ENCODE measurements around the gene RAB27A. TPM values are rescaled to one million over a fixed set of nuclear protein-coding genes. Genes with fewer than 3 reads are reported as not detected.

Gene RAB27A
- total and polyA plus RNA-seq, 2 of the 8 experiments (the other 6 are each of a cell fraction or from before 2014, with no cell fraction given): 2.3 to 6.5 TPM

DNA sequence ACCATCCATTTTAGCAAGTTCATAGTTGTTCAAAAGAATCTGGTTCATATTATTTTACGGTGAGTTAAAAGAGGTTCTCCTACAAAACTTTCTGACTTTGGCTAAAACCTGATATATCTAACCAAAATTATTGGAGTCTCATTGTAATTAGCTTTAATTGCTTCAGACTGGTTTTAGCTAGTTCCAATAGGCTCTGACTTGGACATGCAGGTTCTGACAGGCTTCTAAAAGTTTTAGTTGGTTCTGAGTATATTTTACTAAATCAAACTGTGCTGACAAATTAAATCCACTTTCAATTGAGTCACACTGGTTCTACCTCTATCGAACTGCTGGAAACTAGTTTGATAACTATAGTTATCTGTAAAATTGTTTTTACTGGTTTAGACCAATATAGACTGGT, 50.7 kb downstream of the RAB27A start:
- no peak for DNase-seq (ENCODE audit: low read depth in 1 of 2, low spot score in 2 of 2)
- no peaks in the 10 kb centered on the region for H4K20me1 ChIP-seq (replicated peaks in 1 of 2; ENCODE audit: control insufficient read depth in 1 of 2, insufficient read depth in 2 of 2, low read length in 2 of 2)
- H3K36me3 ChIP-seq (ENCODE audit: control insufficient read depth in 2 of 4, insufficient read depth in 4 of 4, low read length in 3 of 4): no peaks in the 10 kb centered on the region
- H2BK20ac ChIP-seq (ENCODE audit: low read length): no peak overlapping the region
- POLR2A ChIA-PET (ENCODE audit: partially characterized antibody): no interaction called here
- no peak overlapping the region for H3K9ac ChIP-seq (replicated peaks in 1 of 4; ENCODE audit: extremely low read depth in 1 of 4, low read depth in 3 of 4, low read length in 3 of 4)
- H2BK12ac ChIP-seq (ENCODE audit: low read depth, low read length): no peak overlapping the region
- no peaks in the 10 kb centered on the region for H3K9me3 ChIP-seq (ENCODE audit: insufficient read depth in 2 of 2, low read depth in 1 of 2, low read length in 1 of 2)
- no peak overlapping the region for H2AK5ac ChIP-seq (ENCODE audit: low read depth, low read length)
- no peak overlapping the region for H3K27ac ChIP-seq (ENCODE audit: low read depth, low read length)
- H3K79me2 ChIP-seq (ENCODE audit: control insufficient read depth in 1 of 2, insufficient read depth in 2 of 2, low read length in 2 of 2): no peaks in the 10 kb centered on the region
- H2BK5ac ChIP-seq (ENCODE audit: low read depth, low read length): no peak overlapping the region
- H4K8ac ChIP-seq (ENCODE audit: extremely low read depth, insufficient read depth, low read length): no peak overlapping the region
- no peak overlapping the region for H3K4me2 ChIP-seq (ENCODE audit: insufficient read depth in 1 of 2, low read depth in 2 of 2, low read length in 2 of 2)
- no peaks in the 10 kb centered on the region for H3K79me1 ChIP-seq (ENCODE audit: low read depth, low read length)
- no peak for FAIRE-seq
- CTCF ChIA-PET (ENCODE audit: partially characterized antibody): no interaction called here
- no peak overlapping the region for H2BK15ac ChIP-seq (ENCODE audit: low read length)
- no peak overlapping the region for H2BK120ac ChIP-seq (replicated peaks; ENCODE audit: low read depth, low read length)
- H3K23ac ChIP-seq (ENCODE audit: insufficient read length): no peak overlapping the region
- no peak overlapping the region for H4K91ac ChIP-seq (replicated peaks; ENCODE audit: insufficient read length, low read length)
- no peak overlapping the region for H3K4me3 ChIP-seq (ENCODE audit: extremely low read depth in 1 of 4, insufficient read depth in 2 of 4, low read depth in 3 of 4, low read length in 4 of 4)
- no peaks in the 10 kb centered on the region for H3K4me1 ChIP-seq (replicated peaks in 1 of 4; ENCODE audit: control insufficient read depth in 3 of 4, insufficient read depth in 4 of 4, low read length in 3 of 4)
- H2AFZ ChIP-seq (ENCODE audit: low read length): no peak overlapping the region
- no peak overlapping the region for H3K56ac ChIP-seq (replicated peaks; ENCODE audit: insufficient read length, low read depth, low read length)
- WGBS, 2 experiments (ENCODE audit: extremely low coverage in 1 of 2, insufficient coverage in 1 of 2, insufficient read length in 1 of 2, insufficient replicate concordance in 2 of 2, low coverage in 1 of 2, low lambda C conversion rate in 2 of 2, missing lambda C conversion rate in 1 of 2): 91% methylated on average over 2 of the region's 2 CpGs; no CpG with 5 or more reads in 1 of the 2 experiments
- no peaks in the 10 kb centered on the region for H3K27me3 ChIP-seq (replicated peaks in 1 of 4; ENCODE audit: control insufficient read depth in 3 of 4, extremely low read depth in 1 of 4, insufficient read depth in 3 of 4, low read length in 3 of 4)
- H3K18ac ChIP-seq (ENCODE audit: extremely low read depth, low read length): no peak overlapping the region
- H3K4ac ChIP-seq (replicated peaks; ENCODE audit: insufficient read length, low read depth, low read length): no peak overlapping the region
- H3K23me2 ChIP-seq (ENCODE audit: low read depth, low read length): no peaks in the 10 kb centered on the region
- H4K5ac ChIP-seq (ENCODE audit: insufficient read length, low read depth, low read length): no peak overlapping the region
- no peak overlapping the region for H3K14ac ChIP-seq (ENCODE audit: insufficient read length)
- TF ChIP-seq POU5F1 (IDR thresholded peaks at IDR 0.05; ENCODE audit: low read depth, low read length): no peak
- TF ChIP-seq YY1 (IDR thresholded peaks at IDR 0.05; ENCODE audit: low read depth, low read length): no peak
- no peak for TF ChIP-seq CBX5 (IDR thresholded peaks at IDR 0.05; ENCODE audit: low read depth, low read length)
- TF ChIP-seq ATF3 (IDR thresholded peaks at IDR 0.05; ENCODE audit: insufficient read depth, low read depth, low read length): no peak
- no peak for TF ChIP-seq MAFK (IDR thresholded peaks at IDR 0.05; ENCODE audit: low read depth, low read length)
- TF ChIP-seq HDAC2 (IDR thresholded peaks at IDR 0.05; ENCODE audit: borderline replicate concordance in 1 of 2, low read depth in 2 of 2, low read length in 2 of 2): no peak
- no peak for TF ChIP-seq SP4 (IDR thresholded peaks at IDR 0.05; ENCODE audit: low read length)
- no peak for TF ChIP-seq RBBP5 (IDR thresholded peaks at IDR 0.05; ENCODE audit: borderline replicate concordance, low read depth, low read length)
- TF ChIP-seq BRCA1 (IDR thresholded peaks at IDR 0.05; ENCODE audit: low read depth, low read length): no peak
- TF ChIP-seq BCL11A (IDR thresholded peaks at IDR 0.05; ENCODE audit: low read depth in 2 of 2, low read length in 2 of 2): no peak
- TF ChIP-seq, protein P1, sequence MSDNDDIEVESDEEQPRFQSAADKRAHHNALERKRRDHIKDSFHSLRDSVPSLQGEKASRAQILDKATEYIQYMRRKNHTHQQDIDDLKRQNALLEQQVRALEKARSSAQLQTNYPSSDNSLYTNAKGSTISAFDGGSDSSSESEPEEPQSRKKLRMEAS (IDR thresholded peaks at IDR 0.05): no peak
- no peak for TF ChIP-seq GABPA (IDR thresholded peaks at IDR 0.05; ENCODE audit: borderline replicate concordance, insufficient read depth, low read length)
